DOHH2 (cell line): ENCODE data around the gene PTPN14.

ENCODE experiments used
- H3F3A ChIP-seq: fragments of 200-600 bp; sonication (generic), shearing (Covaris generic); 2 replicates; pipeline ENCODE4 v1.6.0; 2016; ENCODE audit warnings: antibody characterized with exemption, mild to moderate bottlenecking; ENCODE audit not compliant: control insufficient read depth, insufficient read depth
- H3K27ac ChIP-seq: fragments of 200-600 bp; sonication (generic); 2 replicates; pipeline ENCODE4 v1.5.1; 2014; ENCODE audit warnings: low read depth, mild to moderate bottlenecking, low read length, moderate library complexity
- H3K27me3 ChIP-seq: fragments of 200-600 bp; sonication (generic); 2 replicates; pipeline ENCODE4 v1.6.1; 2014; ENCODE audit warnings: mild to moderate bottlenecking, low read length, mixed read lengths; ENCODE audit not compliant: control insufficient read depth
- H3K36me3 ChIP-seq: fragments of 200-600 bp; sonication (generic); 2 replicates; pipeline ENCODE4 v1.6.1; 2014; ENCODE audit warnings: mild to moderate bottlenecking, low read length, moderate library complexity, mixed read lengths; ENCODE audit not compliant: control insufficient read depth
- H3K4me1 ChIP-seq: fragments of 200-600 bp; sonication (generic); 2 replicates; pipeline ENCODE4 v1.6.1; 2014; ENCODE audit warnings: mild to moderate bottlenecking, low read length, mixed read lengths; ENCODE audit not compliant: control insufficient read depth
- H3K4me2 ChIP-seq: fragments of 200-600 bp; sonication (generic); 2 replicates; pipeline ENCODE4 v1.6.0; 2014; ENCODE audit warnings: mild to moderate bottlenecking, low read length, moderate library complexity
- H3K4me3 ChIP-seq: fragments of 200-600 bp; sonication (generic); 2 replicates; pipeline ENCODE4 v1.5.1; 2014; ENCODE audit warnings: mild to moderate bottlenecking, low read length, mixed read lengths
- H3K79me2 ChIP-seq: fragments of 200-600 bp; sonication (generic); 2 replicates; pipeline ENCODE4 v1.6.1; 2014; ENCODE audit warnings: mild to moderate bottlenecking, low read length, mixed read lengths; ENCODE audit not compliant: control insufficient read depth
- H3K9me2 ChIP-seq: fragments of 200-600 bp; sonication (generic); replicated peaks from 2 replicates; pipeline ENCODE4 v1.6.1; 2014; ENCODE audit warnings: mild to moderate bottlenecking, low read length, mixed read lengths; ENCODE audit not compliant: control insufficient read depth
- H3K9me3 ChIP-seq: fragments of 200-600 bp; sonication (generic); 2 replicates; pipeline ENCODE4 v1.6.1; 2014; ENCODE audit warnings: antibody characterized with exemption, low read length, mixed read lengths; ENCODE audit not compliant: control insufficient read depth, insufficient read depth
- H4K20me1 ChIP-seq: fragments of 200-600 bp; sonication (generic); 2 replicates; pipeline ENCODE4 v1.6.0; 2014; ENCODE audit warnings: low read depth, mild to moderate bottlenecking, antibody characterized with exemption, low read length, moderate library complexity; ENCODE audit not compliant: control insufficient read depth, insufficient read depth
- EZH2phosphoT487 ChIP-seq: fragments of 200-600 bp; sonication (generic); IDR thresholded peaks from 2 replicates; pipeline ENCODE4 v1.6.1; 2017; ENCODE audit warnings: borderline replicate concordance, mild to moderate bottlenecking, antibody characterized with exemption, low read length, moderate library complexity, mixed read lengths
- TF ChIP-seq, protein P1 (sequence below): fragments of 200-600 bp; sonication (generic); IDR thresholded peaks from one replicate; pipeline ENCODE4 v1.5.1; 2014; ENCODE audit warnings: antibody characterized with exemption, mild to moderate bottlenecking, low read depth, low read length; ENCODE audit not compliant: poor library complexity, severe bottlenecking

Gene PTPN14

DNA sequence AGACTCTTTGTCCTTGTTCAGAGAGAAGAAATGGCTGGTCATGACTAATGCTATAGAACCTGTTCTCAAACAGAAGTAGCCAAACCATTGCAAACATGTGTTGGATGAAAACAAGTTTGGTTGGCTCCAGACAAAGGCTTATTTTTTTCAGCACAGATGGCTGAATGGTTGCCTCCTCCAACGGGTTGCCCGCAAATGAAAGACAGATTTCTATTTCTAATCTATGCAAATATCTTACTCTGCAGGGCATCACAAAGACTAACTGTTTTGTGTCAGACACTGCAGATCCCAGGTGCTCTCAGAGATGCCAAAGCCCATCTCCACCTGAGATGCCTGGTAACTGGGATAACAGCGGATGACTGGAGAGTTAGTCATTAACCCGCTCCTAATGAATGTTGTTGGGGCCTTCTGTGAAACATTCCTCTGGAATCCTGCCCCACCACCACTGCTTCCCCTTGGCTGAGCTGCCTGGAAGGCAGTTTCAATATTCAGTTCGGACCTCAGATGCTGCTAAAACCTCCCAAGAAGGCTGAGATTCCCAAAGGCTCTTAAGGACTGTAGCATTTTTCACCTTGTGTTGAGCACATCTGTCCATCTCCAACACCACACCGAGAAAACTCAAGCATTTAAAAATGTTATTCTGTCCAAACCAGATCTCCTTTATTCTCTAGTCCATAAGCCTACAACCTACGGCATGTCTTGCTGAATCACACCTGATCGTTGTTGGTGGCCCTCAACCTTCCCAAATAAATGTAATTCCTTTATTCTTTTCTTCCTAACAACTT lies 104.4 kb downstream of the PTPN14 start:
- Histone ChIP-seq H3K9me2 (no peaks in the 10 kb centered on the region), H3K4me1 (peaks cover 7% of the 10 kb centered on the region), H3K27ac (no peak overlapping the region), H3K27me3 (no peaks in the 10 kb centered on the region), H3F3A (no peaks in the 10 kb centered on the region), H3K79me2 (no peaks in the 10 kb centered on the region), H3K4me2 (no peak overlapping the region), H4K20me1 (no peaks in the 10 kb centered on the region), H3K9me3 (no peaks in the 10 kb centered on the region), H3K4me3 (no peak overlapping the region), H3K36me3 (no peaks in the 10 kb centered on the region)
- TF ChIP-seq, protein P1, sequence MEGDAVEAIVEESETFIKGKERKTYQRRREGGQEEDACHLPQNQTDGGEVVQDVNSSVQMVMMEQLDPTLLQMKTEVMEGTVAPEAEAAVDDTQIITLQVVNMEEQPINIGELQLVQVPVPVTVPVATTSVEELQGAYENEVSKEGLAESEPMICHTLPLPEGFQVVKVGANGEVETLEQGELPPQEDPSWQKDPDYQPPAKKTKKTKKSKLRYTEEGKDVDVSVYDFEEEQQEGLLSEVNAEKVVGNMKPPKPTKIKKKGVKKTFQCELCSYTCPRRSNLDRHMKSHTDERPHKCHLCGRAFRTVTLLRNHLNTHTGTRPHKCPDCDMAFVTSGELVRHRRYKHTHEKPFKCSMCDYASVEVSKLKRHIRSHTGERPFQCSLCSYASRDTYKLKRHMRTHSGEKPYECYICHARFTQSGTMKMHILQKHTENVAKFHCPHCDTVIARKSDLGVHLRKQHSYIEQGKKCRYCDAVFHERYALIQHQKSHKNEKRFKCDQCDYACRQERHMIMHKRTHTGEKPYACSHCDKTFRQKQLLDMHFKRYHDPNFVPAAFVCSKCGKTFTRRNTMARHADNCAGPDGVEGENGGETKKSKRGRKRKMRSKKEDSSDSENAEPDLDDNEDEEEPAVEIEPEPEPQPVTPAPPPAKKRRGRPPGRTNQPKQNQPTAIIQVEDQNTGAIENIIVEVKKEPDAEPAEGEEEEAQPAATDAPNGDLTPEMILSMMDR: no peak
- TF ChIP-seq EZH2phosphoT487: no peak

DNA sequence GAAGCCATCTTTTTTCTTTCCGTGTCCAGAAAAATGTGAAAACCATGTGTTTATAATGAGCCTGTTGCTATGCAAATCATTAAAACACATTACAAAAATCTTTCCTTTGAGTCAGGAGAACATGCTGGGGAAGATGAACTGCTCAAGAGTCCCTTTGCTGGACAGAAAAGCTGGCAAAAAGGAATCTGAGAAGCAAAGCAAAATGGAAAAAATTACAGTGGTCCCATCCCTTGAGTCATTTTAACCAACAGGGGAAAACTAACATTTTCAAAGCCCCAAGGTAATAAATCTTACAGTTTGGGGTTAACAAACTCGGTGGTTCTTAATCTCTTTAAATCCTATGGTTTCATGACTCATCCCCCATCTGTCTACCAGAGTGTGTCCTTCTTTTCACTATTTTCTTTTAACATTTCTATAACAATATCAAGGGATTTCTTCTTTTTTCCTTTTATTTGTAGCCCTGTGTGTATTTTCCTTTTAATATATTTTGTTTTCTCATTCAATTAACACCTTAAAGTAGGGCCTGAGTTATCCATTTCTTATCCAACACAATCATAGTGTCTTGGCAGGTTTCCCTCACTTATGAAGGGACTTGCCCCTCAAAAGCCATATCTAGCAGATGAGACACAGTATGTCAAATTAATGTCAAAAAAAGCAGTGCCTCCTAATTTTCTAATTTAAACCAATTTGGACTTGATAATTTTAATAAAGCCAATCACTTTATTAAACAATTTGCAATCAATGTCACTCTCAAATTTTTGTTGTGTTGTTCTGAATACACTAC lies 105.4 kb downstream of the PTPN14 start:
- no peaks in the 10 kb centered on the region for H3K79me2 ChIP-seq
- no peaks in the 10 kb centered on the region for H4K20me1 ChIP-seq
- H3K4me1 ChIP-seq: peaks cover 7% of the 10 kb centered on the region
- no peak overlapping the region for H3K4me2 ChIP-seq
- no peaks in the 10 kb centered on the region for H3K36me3 ChIP-seq
- no peaks in the 10 kb centered on the region for H3F3A ChIP-seq
- TF ChIP-seq, protein P1: no peak
- no peak for TF ChIP-seq EZH2phosphoT487
- no peaks in the 10 kb centered on the region for H3K9me3 ChIP-seq
- H3K4me3 ChIP-seq: no peak overlapping the region
- H3K27ac ChIP-seq: no peak overlapping the region
- H3K9me2 ChIP-seq: no peaks in the 10 kb centered on the region
- no peaks in the 10 kb centered on the region for H3K27me3 ChIP-seq

DNA sequence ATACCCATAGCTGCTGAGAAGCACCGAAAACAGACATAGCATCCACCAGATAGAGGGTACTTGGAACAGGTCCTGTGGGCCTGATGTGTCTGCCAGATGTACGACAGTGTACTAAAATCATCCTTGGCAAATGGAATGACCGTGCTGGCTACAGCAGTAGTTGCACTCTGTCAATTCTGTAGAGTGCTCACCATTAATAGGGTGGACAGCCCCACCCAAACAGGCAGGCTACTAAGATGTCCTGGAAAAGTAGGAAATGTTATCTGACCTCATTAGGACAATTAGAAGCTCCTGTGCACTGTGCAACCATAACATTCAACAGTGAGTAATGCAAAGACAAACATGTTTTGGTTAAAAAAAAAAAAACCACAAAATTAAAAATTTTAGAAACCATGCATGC lies 106.2 kb downstream of the PTPN14 start:
- no peak overlapping the region for H3K27ac ChIP-seq
- H3K4me3 ChIP-seq: no peak overlapping the region
- no peaks in the 10 kb centered on the region for H3F3A ChIP-seq
- TF ChIP-seq EZH2phosphoT487: no peak
- TF ChIP-seq, protein P1: no peak
- H3K9me3 ChIP-seq: no peaks in the 10 kb centered on the region
- no peak overlapping the region for H3K4me2 ChIP-seq
- H3K79me2 ChIP-seq: no peaks in the 10 kb centered on the region
- no peaks in the 10 kb centered on the region for H3K36me3 ChIP-seq
- no peaks in the 10 kb centered on the region for H4K20me1 ChIP-seq
- H3K9me2 ChIP-seq: no peaks in the 10 kb centered on the region
- H3K4me1 ChIP-seq: peaks cover 7% of the 10 kb centered on the region
- no peaks in the 10 kb centered on the region for H3K27me3 ChIP-seq
